Activated effector memory CD4-positive, alpha-beta T cell treated with anti-CD3 and anti-CD28 coated beads, Interleukin-2, amount 50 U/mL, for 16 hours (primary cell): ENCODE results near the gene SDR9C7.
"Not testable (repeated sequence)": the region's sequence is repeated elsewhere in the genome, so short reads cannot be mapped to it uniquely, and the experiment has no call there.

Experiments
- DNase-seq: peaks from one replicate; pipeline ENCODE4 v3.0.0-alpha.2; 2020

The SDR9C7 gene

GRCh38 chr12:56933826-56934625, at the start of gene SDR9C7:
Gene SDR9C7, minus strand, starts transcription at chr12:56934408. Its CDS starts 147 bp downstream, at chr12:56934261.
- DNase-seq: no peak

- no peak for DNase-seq
These were observed 49.2 kb upstream of the SDR9C7 start for GRCh38 chr12:56983386-56983785.

- DNase-seq: not testable (repeated sequence)
These were observed 48.5 kb upstream of the SDR9C7 start for GRCh38 chr12:56982578-56983236.

- DNase-seq: no peak
These were observed 46.8 kb upstream of the SDR9C7 start for GRCh38 chr12:56980941-56981530.

- DNase-seq: no peak
These were observed 46.1 kb upstream of the SDR9C7 start for GRCh38 chr12:56980268-56980667.

- DNase-seq: no peak
These were observed 45.4 kb upstream of the SDR9C7 start for GRCh38 chr12:56979628-56980027.

GRCh38 chr12:56978397-56979138, 44.4 kb upstream of the SDR9C7 start:
- DNase-seq: no peak

- DNase-seq: not testable (repeated sequence)
These were observed 43.2 kb upstream of the SDR9C7 start for GRCh38 chr12:56977361-56977760.

GRCh38 chr12:56974224-56974623, 40.0 kb upstream of the SDR9C7 start:
- not testable (repeated sequence) for DNase-seq

- not testable (repeated sequence) for DNase-seq
These were observed 34.7 kb upstream of the SDR9C7 start for GRCh38 chr12:56968910-56969309.

GRCh38 chr12:56965997-56966642, 31.9 kb upstream of the SDR9C7 start:
- not testable (repeated sequence) for DNase-seq

- not testable (repeated sequence) for DNase-seq
These were observed 30.9 kb upstream of the SDR9C7 start for GRCh38 chr12:56965124-56965523.

- not testable (repeated sequence) for DNase-seq
These were observed 29.3 kb upstream of the SDR9C7 start for GRCh38 chr12:56963557-56963956.

- not testable (repeated sequence) for DNase-seq
These were observed 28.0 kb upstream of the SDR9C7 start for GRCh38 chr12:56962247-56962646.

- DNase-seq: no peak
These were observed 24.2 kb upstream of the SDR9C7 start for GRCh38 chr12:56958422-56958821.

GRCh38 chr12:56957229-56958052, 23.2 kb upstream of the SDR9C7 start, which contains the start of gene RDH16:
Gene RDH16, minus strand, starts transcription at chr12:56957608. Its CDS starts 146 bp downstream, at chr12:56957462.
- DNase-seq: no peak

- DNase-seq: no peak
These were observed 21.5 kb upstream of the SDR9C7 start for GRCh38 chr12:56955631-56956256.

GRCh38 chr12:56954958-56955355, 20.7 kb upstream of the SDR9C7 start:
- no peak for DNase-seq

- DNase-seq: no peak
These were observed 20.1 kb upstream of the SDR9C7 start for GRCh38 chr12:56954057-56954957.

- no peak for DNase-seq
These were observed 19.1 kb upstream of the SDR9C7 start for GRCh38 chr12:56953314-56953713.
